Skeletal muscle cell (primary cell): ENCODE data around the gene SCN1A.

Experiments
- DNase-seq: peaks from one replicate; pipeline ENCODE4 v3.0.0-alpha.2; 2010; ENCODE audit warnings: low read depth
- H3K4me3 ChIP-seq: 2 replicates; pipeline ENCODE4 v1.5.1; 2011; ENCODE audit warnings: low read depth, mild to moderate bottlenecking, control low read depth, low read length, moderate library complexity

Gene SCN1A

GRCh38 chr2:166090908-166091307 is 36.9 kb downstream of the SCN1A start:
- no peak overlapping the region for H3K4me3 ChIP-seq
- DNase-seq, result peak; percentile 41

GRCh38 chr2:166090346-166090745 is 37.5 kb downstream of the SCN1A start:
- DNase-seq, result peak; percentile 43
- H3K4me3 ChIP-seq, result no peak overlapping the region

GRCh38 chr2:166088634-166089033 is 39.2 kb downstream of the SCN1A start:
- H3K4me3 ChIP-seq, result no peak overlapping the region
- peak; percentile 68 for DNase-seq

- no peak for DNase-seq
- H3K4me3 ChIP-seq, result no peak overlapping the region
These were observed 43.5 kb downstream of the SCN1A start for GRCh38 chr2:166084301-166084700.

- no peak overlapping the region for H3K4me3 ChIP-seq
- no peak for DNase-seq
These were observed 45.1 kb downstream of the SCN1A start for GRCh38 chr2:166082736-166083135.

- H3K4me3 ChIP-seq, result no peak overlapping the region
- DNase-seq, result no peak
These were observed 46.0 kb downstream of the SCN1A start for GRCh38 chr2:166081852-166082251.

- H3K4me3 ChIP-seq, result no peak overlapping the region
- DNase-seq, result no peak
These were observed 46.6 kb downstream of the SCN1A start for GRCh38 chr2:166081131-166081632.

GRCh38 chr2:166074430-166074829 is 53.4 kb downstream of the SCN1A start:
- no peak overlapping the region for H3K4me3 ChIP-seq
- no peak for DNase-seq

GRCh38 chr2:166074011-166074410 is 53.8 kb downstream of the SCN1A start:
- DNase-seq, result no peak
- no peak overlapping the region for H3K4me3 ChIP-seq

GRCh38 chr2:166070231-166070630 is 57.6 kb downstream of the SCN1A start:
- H3K4me3 ChIP-seq, result no peak overlapping the region
- DNase-seq, result no peak

- H3K4me3 ChIP-seq, result no peak overlapping the region
- no peak for DNase-seq
These were observed 58.8 kb downstream of the SCN1A start for GRCh38 chr2:166068981-166069380.

GRCh38 chr2:166067229-166067628 is 60.6 kb downstream of the SCN1A start:
- H3K4me3 ChIP-seq, result no peak overlapping the region

GRCh38 chr2:166060191-166060590 is 67.6 kb downstream of the SCN1A start:
- peak; percentile 39 for DNase-seq
- no peak overlapping the region for H3K4me3 ChIP-seq

More at GRCh38 chr2:166067229-166067628, 60.6 kb downstream of the SCN1A start:
- DNase-seq, result no peak

GRCh38 chr2:166057370-166058164 is 70.3 kb downstream of the SCN1A start:
- H3K4me3 ChIP-seq, result no peak overlapping the region
- DNase-seq, result peak; percentile 8

GRCh38 chr2:166044853-166045483 is 82.9 kb downstream of the SCN1A start:
- DNase-seq, result no peak
- H3K4me3 ChIP-seq, result no peak overlapping the region

GRCh38 chr2:166042768-166043390 is 84.9 kb downstream of the SCN1A start:
- no peak for DNase-seq
- no peak overlapping the region for H3K4me3 ChIP-seq

- no peak for DNase-seq
- no peak overlapping the region for H3K4me3 ChIP-seq
These were observed 85.5 kb downstream of the SCN1A start for GRCh38 chr2:166042356-166042755.

- DNase-seq, result no peak
- H3K4me3 ChIP-seq, result no peak overlapping the region
These were observed 86.2 kb downstream of the SCN1A start for GRCh38 chr2:166041613-166042012.

GRCh38 chr2:166032361-166032760 is 95.5 kb downstream of the SCN1A start:
- DNase-seq, result peak; percentile 6

GRCh38 chr2:166031054-166031453 is 96.8 kb downstream of the SCN1A start:
- peak; percentile 41 for DNase-seq
- no peak overlapping the region for H3K4me3 ChIP-seq

More at GRCh38 chr2:166032361-166032760, 95.5 kb downstream of the SCN1A start:
- no peak overlapping the region for H3K4me3 ChIP-seq
